ENCODE data around the gene SHB.

SHB gene

GRCh38 chr9:38032266-38033110 lies 36.5 kb downstream of the SHB start:
- TF ChIP-seq CTCF (IDR thresholded peaks at IDR 0.05; ENCODE audit: extremely low read depth, missing control alignments): no peak
- DNase-seq (ENCODE audit: low spot score): no peak

GRCh38 chr9:38031594-38031993 lies 37.4 kb downstream of the SHB start:
- TF ChIP-seq CTCF (IDR thresholded peaks at IDR 0.05; ENCODE audit: extremely low read depth, missing control alignments): no peak
- DNase-seq (ENCODE audit: low spot score): no peak

- no peak for DNase-seq (ENCODE audit: low spot score)
- TF ChIP-seq CTCF (IDR thresholded peaks at IDR 0.05; ENCODE audit: extremely low read depth, missing control alignments): no peak
Observed at GRCh38 chr9:38030658-38031057, 38.4 kb downstream of the SHB start.

GRCh38 chr9:38029915-38030638 lies 39.0 kb downstream of the SHB start:
- no peak for TF ChIP-seq CTCF (IDR thresholded peaks at IDR 0.05; ENCODE audit: extremely low read depth, missing control alignments)
- peak; percentile 38 for DNase-seq (ENCODE audit: low spot score)

GRCh38 chr9:38027714-38028113 lies 41.3 kb downstream of the SHB start:
- DNase-seq (ENCODE audit: low spot score): no peak
- TF ChIP-seq CTCF (IDR thresholded peaks at IDR 0.05; ENCODE audit: extremely low read depth, missing control alignments): no peak

GRCh38 chr9:38026840-38027527 lies 42.0 kb downstream of the SHB start:
- DNase-seq (ENCODE audit: low spot score): no peak
- no peak for TF ChIP-seq CTCF (IDR thresholded peaks at IDR 0.05; ENCODE audit: extremely low read depth, missing control alignments)
